HEK293 (cell line): Measurements from ENCODE around the gene INHA.

ENCODE experiments used
- ZBTB44 ChIP-seq: fragments of 450-650 bp; IDR thresholded peaks from 2 replicates; pipeline ENCODE4 v1.5.1; 2018; ENCODE audit warnings: missing biosample characterization, mild to moderate bottlenecking, missing genetic modification characterization
- ZNF449 ChIP-seq: fragments of 450-650 bp; formaldehyde crosslinking; IDR thresholded peaks from 2 replicates; pipeline ENCODE4 v1.5.1; 2017; ENCODE audit warnings: missing biosample characterization, mild to moderate bottlenecking, missing genetic modification characterization, moderate library complexity
- ZNF791 ChIP-seq: fragments of 450-650 bp; formaldehyde crosslinking; IDR thresholded peaks from 2 replicates; pipeline ENCODE4 v1.5.1; 2016; ENCODE audit warnings: missing biosample characterization, missing genetic modification characterization

- TF ChIP-seq ZNF449 (tag by site-specific recombination) (no peak), ZBTB44 (tag by site-specific recombination) (no peak), ZNF791 (tag by site-specific recombination) (no peak)
These were observed 19.0 kb upstream of the INHA start for GRCh38 chr2:219553168-219553417.
